NT2/D1 (cell line): Measurements from ENCODE around the gene METTL1.

Source experiments
- YY1 ChIP-seq: IDR thresholded peaks from 2 replicates; pipeline ENCODE4 v1.6.1; 2011; ENCODE audit not compliant: insufficient read length, insufficient read depth
- ZNF274 ChIP-seq: IDR thresholded peaks from 2 replicates; pipeline ENCODE4 v1.6.1; 2011; ENCODE audit warnings: mild to moderate bottlenecking, low read depth, low read length

DNA sequence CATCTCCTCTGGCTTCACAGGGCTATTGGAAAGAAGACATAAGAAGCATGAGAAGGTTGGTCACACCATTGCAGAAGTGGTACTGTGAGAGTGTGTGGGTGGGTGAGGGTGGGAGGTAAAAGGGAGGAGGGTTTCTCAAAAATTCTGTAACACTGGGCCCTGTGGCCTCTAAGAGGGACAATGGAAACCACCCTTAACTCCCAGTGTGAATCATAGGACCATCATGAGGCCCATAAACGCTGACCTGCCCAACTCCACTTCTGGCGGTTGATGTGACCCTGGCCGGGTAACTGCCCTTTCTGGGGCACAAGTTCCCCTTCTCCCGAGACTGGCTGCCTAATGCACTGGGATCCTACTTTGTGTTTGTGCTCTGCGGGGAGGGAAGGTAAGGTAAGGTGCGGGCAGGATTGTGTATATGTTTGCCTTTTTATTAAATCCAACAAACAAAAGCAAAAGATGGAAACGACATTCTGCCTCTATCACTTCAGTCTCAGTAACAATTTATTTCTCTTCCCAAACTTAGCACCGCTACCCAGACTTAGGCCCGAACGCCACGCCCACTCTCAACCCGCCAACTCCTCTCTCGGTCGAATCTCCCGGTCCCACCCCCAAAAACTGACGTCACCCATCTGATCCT is 551 bp downstream of the METTL1 start:
- TF ChIP-seq ZNF274 = no peak
- no peak for TF ChIP-seq YY1
